Mesodermal cell (in vitro differentiated cells): ENCODE measurements around the gene ZNF341.

Experiments
- H3K27ac ChIP-seq: 2 replicates; pipeline ENCODE4 v1.7.0; 2013; ENCODE audit warnings: mild to moderate bottlenecking, low read depth, low read length, moderate library complexity; ENCODE audit not compliant: severe bottlenecking
- H3K36me3 ChIP-seq: 2 replicates; pipeline ENCODE4 v1.7.1; 2013; ENCODE audit warnings: mild to moderate bottlenecking, low read length, moderate library complexity; ENCODE audit not compliant: control insufficient read depth, insufficient read depth
- H3K4me1 ChIP-seq: one replicate; pipeline ENCODE4 v1.7.1; 2013; ENCODE audit warnings: mild to moderate bottlenecking, low read length; ENCODE audit not compliant: insufficient read depth, control insufficient read depth, poor library complexity, severe bottlenecking
- H3K4me3 ChIP-seq: 2 replicates; pipeline ENCODE4 v1.7.0; 2013; ENCODE audit warnings: low read length, control low read depth, mild to moderate bottlenecking; ENCODE audit not compliant: insufficient read depth, poor library complexity, severe bottlenecking; ENCODE audit errors: extremely low read depth
- H3K9me3 ChIP-seq: 2 replicates; pipeline ENCODE4 v1.7.1; 2013; ENCODE audit warnings: mild to moderate bottlenecking, low read length, moderate library complexity; ENCODE audit not compliant: control insufficient read depth
- WGBS, 2 experiments: methylation state at CpG; one replicate each; pipeline ENCODE4 v1.1.5; 2013; ENCODE audit warnings: missing lambda C conversion rate in 2 of 2; ENCODE audit not compliant: insufficient coverage in 2 of 2; 5-methylcytosine and 5-hydroxymethylcytosine counted together

The ZNF341 gene

GRCh38 chr20:33732166-33732970, 572 bp downstream of the ZNF341 start:
- Histone ChIP-seq H3K27ac (peak overlapping the region; percentile 79), H3K9me3 (peaks cover 18% of the 10 kb centered on the region), H3K4me3 (peak overlapping the region; percentile 44), H3K36me3 (no peaks in the 10 kb centered on the region), H3K4me1 (peaks cover 9% of the 10 kb centered on the region)
- WGBS, 2 experiments: 7 to 8% methylated on average over 51 to 67 of the region's 68 CpGs

GRCh38 chr20:33733654-33734576, 2.1 kb downstream of the ZNF341 start:
- Histone ChIP-seq H3K27ac (peak overlapping the region; percentile 67), H3K4me3 (no peak overlapping the region), H3K36me3 (no peaks in the 10 kb centered on the region)

GRCh38 chr20:33736962-33737361, 5.2 kb downstream of the ZNF341 start:
- no peaks in the 10 kb centered on the region for H3K36me3 ChIP-seq
- peaks cover 9% of the 10 kb centered on the region for H3K4me1 ChIP-seq
- no peak overlapping the region for H3K27ac ChIP-seq
- peaks cover 22% of the 10 kb centered on the region for H3K9me3 ChIP-seq
- no peak overlapping the region for H3K4me3 ChIP-seq
- WGBS, 2 experiments: 80 to 100% methylated on average over 1 of the region's 3 CpGs

More at GRCh38 chr20:33733654-33734576, 2.1 kb downstream of the ZNF341 start:
- peaks cover 9% of the 10 kb centered on the region for H3K4me1 ChIP-seq
- WGBS, 2 experiments: 77 to 91% methylated on average over 3 to 4 of the region's 6 CpGs
- peaks cover 22% of the 10 kb centered on the region for H3K9me3 ChIP-seq

- Histone ChIP-seq H3K9me3 (peaks cover 22% of the 10 kb centered on the region), H3K27ac (no peak overlapping the region), H3K4me3 (no peak overlapping the region), H3K4me1 (no peaks in the 10 kb centered on the region), H3K36me3 (no peaks in the 10 kb centered on the region)
- 94 to 95% methylated on average over 6 to 7 of the region's 7 CpGs for WGBS, 2 experiments
These were observed 7.7 kb downstream of the ZNF341 start for GRCh38 chr20:33739493-33739892.

- 78 to 80% methylated on average over 1 of the region's 1 CpG for WGBS, 2 experiments
- H3K36me3 ChIP-seq: no peaks in the 10 kb centered on the region
- H3K4me3 ChIP-seq: no peak overlapping the region
- H3K9me3 ChIP-seq: peaks cover 21% of the 10 kb centered on the region
- H3K4me1 ChIP-seq: no peaks in the 10 kb centered on the region
- no peak overlapping the region for H3K27ac ChIP-seq
These were observed 8.4 kb downstream of the ZNF341 start for GRCh38 chr20:33740189-33740588.

GRCh38 chr20:33744181-33744580, 12.4 kb downstream of the ZNF341 start:
- Histone ChIP-seq H3K36me3 (peaks cover 4% of the 10 kb centered on the region), H3K4me3 (no peak overlapping the region), H3K9me3 (no peaks in the 10 kb centered on the region), H3K27ac (no peak overlapping the region), H3K4me1 (no peaks in the 10 kb centered on the region)
- WGBS, 2 experiments: 82 to 91% methylated on average over 1 to 3 of the region's 3 CpGs

GRCh38 chr20:33744773-33745385, 13.1 kb downstream of the ZNF341 start:
- no peaks in the 10 kb centered on the region for H3K4me1 ChIP-seq
- 91 to 93% methylated on average over 11 to 14 of the region's 14 CpGs for WGBS, 2 experiments
- H3K9me3 ChIP-seq: no peaks in the 10 kb centered on the region
- peaks cover 4% of the 10 kb centered on the region for H3K36me3 ChIP-seq
- H3K27ac ChIP-seq: no peak overlapping the region
- no peak overlapping the region for H3K4me3 ChIP-seq

- Histone ChIP-seq H3K9me3 (no peaks in the 10 kb centered on the region), H3K4me3 (no peak overlapping the region)
- 94 to 98% methylated on average over 9 to 12 of the region's 12 CpGs for WGBS, 2 experiments
These were observed 14.7 kb downstream of the ZNF341 start for GRCh38 chr20:33746325-33746998.

GRCh38 chr20:33751775-33752174, 20.0 kb downstream of the ZNF341 start:
- no peaks in the 10 kb centered on the region for H3K9me3 ChIP-seq
- peaks cover 20% of the 10 kb centered on the region for H3K36me3 ChIP-seq
- H3K27ac ChIP-seq: no peak overlapping the region
- 96 to 100% methylated on average over 1 to 2 of the region's 4 CpGs for WGBS, 2 experiments
- H3K4me3 ChIP-seq: no peak overlapping the region
- H3K4me1 ChIP-seq: no peaks in the 10 kb centered on the region

More at GRCh38 chr20:33746325-33746998, 14.7 kb downstream of the ZNF341 start:
- Histone ChIP-seq H3K27ac (no peak overlapping the region), H3K36me3 (peaks cover 4% of the 10 kb centered on the region), H3K4me1 (no peaks in the 10 kb centered on the region)

- H3K9me3 ChIP-seq: peaks cover 6% of the 10 kb centered on the region
- peaks cover 29% of the 10 kb centered on the region for H3K36me3 ChIP-seq
- WGBS, 2 experiments: 100% methylated on average over 3 to 6 of the region's 7 CpGs
- no peaks in the 10 kb centered on the region for H3K4me1 ChIP-seq
- H3K27ac ChIP-seq: no peak overlapping the region
- no peak overlapping the region for H3K4me3 ChIP-seq
These were observed 21.3 kb downstream of the ZNF341 start for GRCh38 chr20:33753143-33753542.
